K562 treated with DMSO at 1 percent for 4 hours (cell line): ENCODE data around the gene PLA1A. TPM values are rescaled to one million over a fixed set of nuclear protein-coding genes. Genes with fewer than 3 reads are reported as not detected.

ENCODE experiments used
- total RNA-seq: library from RNA; unstranded; fragments of 300-600 nt; gene quantifications from 2 replicates; pipeline ENCODE4 v1.2.3, GENCODE V29; 2022; ENCODE audit not compliant: insufficient read depth

PLA1A gene
- not detected in 2 replicates for total RNA-seq

GRCh38 chr3:119597548-119598288 is at the start of gene PLA1A:
PLA1A (plus strand) TSS chr3:119597885; CDS start chr3:119597914, 29 bp downstream.

GRCh38 chr3:119559441-119559963 is 38.2 kb upstream of the PLA1A start, which contains the start of gene CD80:
CD80 (minus strand) TSS chr3:119559614; CDS start chr3:119557728, 1,886 bp downstream.

GRCh38 chr3:119579366-119580066 is 18.2 kb upstream of the PLA1A start, which contains the start of gene ADPRH:
ADPRH (plus strand) TSS chr3:119579492; CDS start chr3:119582170, 2,678 bp downstream.

GRCh38 chr3:119660474-119661440 is 63.1 kb downstream of the PLA1A start, which contains the start of gene POPDC2:
POPDC2 (minus strand) TSS chr3:119660589; CDS start chr3:119660423, 166 bp downstream.

DNA sequence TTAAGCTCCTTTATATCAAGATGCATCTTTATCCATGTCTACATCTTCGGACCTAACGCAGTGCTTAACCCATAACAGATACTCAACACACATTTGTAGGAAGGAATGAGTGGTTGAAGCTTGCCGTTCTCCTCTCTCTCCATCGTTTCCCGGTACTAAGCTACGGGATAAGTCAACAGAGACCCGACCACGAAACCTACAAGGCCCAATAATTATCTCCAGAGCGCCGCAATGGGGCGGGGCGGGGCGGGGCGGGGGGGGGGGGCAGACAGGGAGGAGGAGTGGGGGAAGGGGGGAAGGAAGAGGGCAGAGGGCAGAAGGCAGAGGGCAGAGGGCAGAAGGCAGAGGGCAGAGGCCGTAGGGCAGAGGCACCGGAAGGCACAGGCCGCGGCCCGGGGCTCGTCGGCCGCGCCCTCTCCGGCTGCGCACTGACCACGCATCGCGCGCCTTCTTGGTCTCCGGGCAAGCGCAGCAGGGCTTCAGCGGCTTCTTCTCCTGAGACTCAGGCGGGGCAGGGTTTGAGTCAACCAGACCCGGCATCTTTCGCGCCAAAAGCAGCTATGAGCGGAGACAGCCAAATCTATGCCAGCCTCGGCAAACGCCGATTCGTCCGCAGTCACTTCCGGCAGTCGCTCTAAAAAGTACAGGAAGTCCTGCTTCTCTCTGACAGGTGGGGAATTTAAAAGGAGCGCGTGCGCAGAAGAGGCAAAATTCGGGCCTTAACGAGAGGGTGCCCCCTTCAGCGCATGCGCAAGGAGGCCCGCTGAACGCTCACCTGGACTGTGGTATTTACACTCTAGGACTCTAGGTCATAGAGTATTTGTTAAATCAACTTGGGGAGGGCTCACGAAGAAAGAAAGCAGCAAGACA is 79.3 kb downstream of the PLA1A start, which contains the start of gene COX17:
Gene COX17, minus strand, starts transcription at position 636 of the 870 bp plus-strand sequence. Its CDS starts 96 bp downstream, at position 540.

Other genes starting within 250 kb of the PLA1A start
- 18.0 and 19.0 TPM in 2 replicates for gene TMEM39A, start 134.3 kb upstream of the PLA1A start, total RNA-seq
- 5.8 and 6.4 TPM in 2 replicates for gene POGLUT1, start 128.9 kb upstream of the PLA1A start, total RNA-seq
- gene TIMMDC1, start 99.3 kb upstream of the PLA1A start, total RNA-seq: 50.2 and 55.5 TPM in 2 replicates
- 22.6 TPM in 2 replicates for gene CD80, start 38.3 kb upstream of the PLA1A start, total RNA-seq
- gene ADPRH, start 18.4 kb upstream of the PLA1A start, total RNA-seq: 2.6 and 2.8 TPM in 2 replicates
- gene POPDC2, start 62.7 kb downstream of the PLA1A start, total RNA-seq: 0.73 TPM in 1 of 2 replicates, not detected in the other
- gene COX17, start 79.5 kb downstream of the PLA1A start, total RNA-seq: 41.7 and 51.3 TPM in 2 replicates
- not detected in 2 replicates for gene CFAP91, start 105.1 kb downstream of the PLA1A start, total RNA-seq
- gene NR1I2, start 184.2 kb downstream of the PLA1A start, total RNA-seq: not detected in 2 replicates